GM19238 (cell line): ENCODE results near the gene NR2F6.
"Not testable (repeated sequence)": the region's sequence is repeated elsewhere in the genome, so short reads cannot be mapped to it uniquely, and the experiment has no call there.

Experiments used
- DNase-seq: peaks from one replicate; pipeline ENCODE4 v3.0.0; 2011; ENCODE audit warnings: low spot score; ENCODE audit not compliant: insufficient read length

NR2F6 gene

GRCh38 chr19:17211547-17212446 is 33.9 kb downstream of the NR2F6 start:
- DNase-seq = no peak

GRCh38 chr19:17210296-17210695 is 35.4 kb downstream of the NR2F6 start:
- no peak for DNase-seq

GRCh38 chr19:17209126-17210036 is 36.3 kb downstream of the NR2F6 start:
- DNase-seq = peak; percentile 49

GRCh38 chr19:17206736-17207581 is 38.8 kb downstream of the NR2F6 start:
- DNase-seq = no peak

GRCh38 chr19:17205237-17206140 is 40.2 kb downstream of the NR2F6 start:
- peak; percentile 56 for DNase-seq

- DNase-seq = no peak
Observed at GRCh38 chr19:17202713-17203112, 43.0 kb downstream of the NR2F6 start.

- DNase-seq = no peak
Observed at GRCh38 chr19:17202249-17202648, 43.5 kb downstream of the NR2F6 start.

GRCh38 chr19:17200408-17201079 is 45.2 kb downstream of the NR2F6 start:
- no peak for DNase-seq

- DNase-seq = no peak
Observed at GRCh38 chr19:17197666-17198065, 48.1 kb downstream of the NR2F6 start.

GRCh38 chr19:17196610-17197009 is 49.1 kb downstream of the NR2F6 start:
- no peak for DNase-seq

GRCh38 chr19:17195106-17195505 is 50.6 kb downstream of the NR2F6 start:
- DNase-seq = no peak

GRCh38 chr19:17194608-17195007 is 51.1 kb downstream of the NR2F6 start:
- no peak for DNase-seq

- no peak for DNase-seq
Observed at GRCh38 chr19:17192751-17193150, 53.0 kb downstream of the NR2F6 start.

GRCh38 chr19:17191736-17192135 is 54.0 kb downstream of the NR2F6 start:
- DNase-seq = not testable (repeated sequence)

- no peak for DNase-seq
Observed at GRCh38 chr19:17185590-17185989, 60.1 kb downstream of the NR2F6 start.

- no peak for DNase-seq
Observed at GRCh38 chr19:17184371-17184841, 61.3 kb downstream of the NR2F6 start.

- DNase-seq = peak; percentile 47
Observed at GRCh38 chr19:17183858-17184321, 61.8 kb downstream of the NR2F6 start.

GRCh38 chr19:17183271-17183761 is 62.4 kb downstream of the NR2F6 start:
- DNase-seq = no peak
